GM21737 (cell line): ENCODE data around the gene RNF141.

Experiments used
- ATAC-seq: cut with Tn5 transposase; IDR thresholded peaks from one replicate; pipeline ENCODE4 v1.9.1; 2021; ENCODE audit warnings: mild to moderate bottlenecking, moderate library complexity; ENCODE audit not compliant: unreplicated experiment

Gene RNF141

GRCh38 chr11:10540915-10541560, at the start of gene RNF141:
TSS of gene RNF141 (minus strand) at chr11:10541187. CDS start at chr11:10534158, 7,029 bp downstream.
- peak; percentile 99 for ATAC-seq

- no peak for ATAC-seq
These were observed 49.4 kb upstream of the RNF141 start for GRCh38 chr11:10590218-10590915.

GRCh38 chr11:10588904-10589303, 47.9 kb upstream of the RNF141 start:
- no peak for ATAC-seq

- ATAC-seq, result no peak
These were observed 47.0 kb upstream of the RNF141 start for GRCh38 chr11:10587995-10588394.

- ATAC-seq, result no peak
These were observed 46.4 kb upstream of the RNF141 start for GRCh38 chr11:10587388-10587787.

- ATAC-seq, result no peak
These were observed 43.1 kb upstream of the RNF141 start for GRCh38 chr11:10584071-10584501.

GRCh38 chr11:10581481-10582019, 40.6 kb upstream of the RNF141 start:
- no peak for ATAC-seq

GRCh38 chr11:10580623-10581022, 39.6 kb upstream of the RNF141 start:
- ATAC-seq, result no peak

GRCh38 chr11:10579700-10580099, 38.7 kb upstream of the RNF141 start:
- no peak for ATAC-seq

GRCh38 chr11:10576035-10576398, 35.0 kb upstream of the RNF141 start:
- ATAC-seq, result no peak

- no peak for ATAC-seq
These were observed 34.5 kb upstream of the RNF141 start for GRCh38 chr11:10575346-10576034.

- ATAC-seq, result no peak
These were observed 32.6 kb upstream of the RNF141 start for GRCh38 chr11:10573556-10573955.

GRCh38 chr11:10573028-10573427, 32.0 kb upstream of the RNF141 start:
- ATAC-seq, result no peak

- no peak for ATAC-seq
These were observed 31.5 kb upstream of the RNF141 start for GRCh38 chr11:10572533-10572932.

- no peak for ATAC-seq
These were observed 27.5 kb upstream of the RNF141 start, which contains the start of gene LYVE1 for GRCh38 chr11:10568486-10568941. TSS of gene LYVE1 (minus strand) at chr11:10568665. CDS start at chr11:10568532, 133 bp downstream.

GRCh38 chr11:10567446-10567845, 26.5 kb upstream of the RNF141 start:
- ATAC-seq, result no peak

- ATAC-seq, result no peak
These were observed 25.4 kb upstream of the RNF141 start for GRCh38 chr11:10566257-10566957.

GRCh38 chr11:10565493-10565892, 24.5 kb upstream of the RNF141 start:
- ATAC-seq, result no peak

- ATAC-seq, result no peak
These were observed 23.8 kb upstream of the RNF141 start for GRCh38 chr11:10564696-10565318.

GRCh38 chr11:10564030-10564429, 23.0 kb upstream of the RNF141 start:
- no peak for ATAC-seq
